ENCODE results near the gene SAP25. TPM values are rescaled to one million over a fixed set of nuclear protein-coding genes. Genes with fewer than 3 reads are reported as not detected.

The SAP25 gene
- polyA plus RNA-seq, 3 donors: 67.2 TPM; not detected in 2

GRCh38 chr7:100577507-100577906 is 3.8 kb upstream of the SAP25 start:
- H3K9me3 Mint-ChIP-seq: peaks cover 0 to 5% (median 0%) of the 10 kb centered on the region in 7 donors
- H3K36me3 ChIP-seq (replicated peaks in 1 of 2; ENCODE audit: control insufficient read depth in 1 of 2, insufficient read depth in 2 of 2, low read length in 2 of 2): peaks cover 95 to 97% of the 10 kb centered on the region in 2 donors
- H3K27ac ChIP-seq (ENCODE audit: low read depth in 1 of 2, low read length in 2 of 2): no peak overlapping the region
- no peak overlapping the region for H3K27ac Mint-ChIP-seq
- H3K4me1 Mint-ChIP-seq: peaks cover 8% of the 10 kb centered on the region
- H4K20me1 ChIP-seq (ENCODE audit: insufficient read depth, low read length): peaks cover 98% of the 10 kb centered on the region
- H3K9me3 ChIP-seq (replicated peaks in 1 of 2; ENCODE audit: control insufficient read depth in 1 of 2, insufficient read depth in 1 of 2, low read length in 2 of 2): no peaks in the 10 kb centered on the region
- peaks cover 0 to 1% of the 10 kb centered on the region in 2 donors for H3K27me3 ChIP-seq (ENCODE audit: control insufficient read depth in 2 of 2, insufficient read depth in 2 of 2, low read length in 2 of 2)
- H3K36me3 Mint-ChIP-seq: peaks cover 8 to 41% of the 10 kb centered on the region in 2 donors
- DNase-seq: no peak
- no peak overlapping the region for H2AFZ ChIP-seq (ENCODE audit: insufficient read depth, low read depth, low read length, poor library complexity, severe bottlenecking)
- H3K9ac ChIP-seq (ENCODE audit: insufficient read depth, low read length, poor library complexity, severe bottlenecking): no peak overlapping the region
- WGBS (ENCODE audit: insufficient coverage): 97% methylated on average over 14 of the region's 14 CpGs
- no peak overlapping the region for H3K4me2 ChIP-seq (replicated peaks; ENCODE audit: extremely low read depth, low read length, poor library complexity, severe bottlenecking)
- no peak overlapping the region for H3K4me3 Mint-ChIP-seq
- intact Hi-C loops (cut with micrococcal nuclease): no loop called here
- H3K4me1 ChIP-seq (ENCODE audit: control insufficient read depth in 1 of 2, insufficient read depth in 2 of 2, low read length in 2 of 2): peaks cover 6 to 14% of the 10 kb centered on the region in 2 donors
- peaks cover 31% of the 10 kb centered on the region for H3K79me2 ChIP-seq (ENCODE audit: insufficient read depth, low read length)
- H3K27me3 Mint-ChIP-seq (ENCODE audit: low read depth in 3 of 3): peaks cover 1 to 14% (median 7%) of the 10 kb centered on the region in 3 donors
- no peak overlapping the region for H3K4me3 ChIP-seq (replicated peaks in 1 of 3; ENCODE audit: low read depth in 2 of 3, low read length in 3 of 3)
- no peak for TF ChIP-seq CTCF (IDR thresholded peaks at IDR 0.05)

- no peak for DNase-seq
- peaks cover 27% of the 10 kb centered on the region for H3K79me2 ChIP-seq (ENCODE audit: insufficient read depth, low read length)
- TF ChIP-seq CTCF (IDR thresholded peaks at IDR 0.05): no peak
- Mint-ChIP-seq H3K4me3 (no peak overlapping the region), H3K27ac (no peak overlapping the region), H3K4me1 (peaks cover 5% of the 10 kb centered on the region), H3K36me3 (peaks cover 12 to 45% of the 10 kb centered on the region in 2 donors), H3K9me3 (peaks cover 0 to 5% (median under 1%) of the 10 kb centered on the region in 7 donors), H3K27me3 (ENCODE audit: low read depth in 3 of 3) (peaks cover 3 to 18% (median 11%) of the 10 kb centered on the region in 3 donors)
- H3K27ac ChIP-seq (ENCODE audit: low read depth in 1 of 2, low read length in 2 of 2): no peak overlapping the region
- H3K4me2 ChIP-seq (replicated peaks; ENCODE audit: extremely low read depth, low read length, poor library complexity, severe bottlenecking): no peak overlapping the region
- peaks cover 2 to 14% of the 10 kb centered on the region in 2 donors for H3K4me1 ChIP-seq (ENCODE audit: control insufficient read depth in 1 of 2, insufficient read depth in 2 of 2, low read length in 2 of 2)
- H3K36me3 ChIP-seq (replicated peaks in 1 of 2; ENCODE audit: control insufficient read depth in 1 of 2, insufficient read depth in 2 of 2, low read length in 2 of 2): peaks cover 95 to 97% of the 10 kb centered on the region in 2 donors
- no peaks in the 10 kb centered on the region for H3K9me3 ChIP-seq (replicated peaks in 1 of 2; ENCODE audit: control insufficient read depth in 1 of 2, insufficient read depth in 1 of 2, low read length in 2 of 2)
- intact Hi-C loops (cut with micrococcal nuclease): no loop called here
- H4K20me1 ChIP-seq (ENCODE audit: insufficient read depth, low read length): peaks cover 98% of the 10 kb centered on the region
- H3K9ac ChIP-seq (ENCODE audit: insufficient read depth, low read length, poor library complexity, severe bottlenecking): no peak overlapping the region
- no peak overlapping the region for H3K4me3 ChIP-seq (replicated peaks in 1 of 3; ENCODE audit: low read depth in 2 of 3, low read length in 3 of 3)
- 99% methylated on average over 14 of the region's 24 CpGs for WGBS (ENCODE audit: insufficient coverage)
- peaks cover 0 to 5% of the 10 kb centered on the region in 2 donors for H3K27me3 ChIP-seq (ENCODE audit: control insufficient read depth in 2 of 2, insufficient read depth in 2 of 2, low read length in 2 of 2)
- H2AFZ ChIP-seq (ENCODE audit: insufficient read depth, low read depth, low read length, poor library complexity, severe bottlenecking): no peak overlapping the region
These were observed 3.4 kb upstream of the SAP25 start for GRCh38 chr7:100577103-100577502.

Data from CD14-positive monocyte (primary cell).